Astrocyte of the hippocampus (primary cell): ENCODE data around the gene MGLL.

Experiments used
- DNase-seq: peaks from one replicate; pipeline ENCODE4 v3.0.0; 2011; ENCODE audit warnings: low read depth, low spot score

The MGLL gene

GRCh38 chr3:127835993-127836882 is 13.9 kb upstream of the MGLL start:
- DNase-seq, result peak; percentile 23

- no peak for DNase-seq
Observed at GRCh38 chr3:127834771-127835170, 12.5 kb upstream of the MGLL start.

DNA sequence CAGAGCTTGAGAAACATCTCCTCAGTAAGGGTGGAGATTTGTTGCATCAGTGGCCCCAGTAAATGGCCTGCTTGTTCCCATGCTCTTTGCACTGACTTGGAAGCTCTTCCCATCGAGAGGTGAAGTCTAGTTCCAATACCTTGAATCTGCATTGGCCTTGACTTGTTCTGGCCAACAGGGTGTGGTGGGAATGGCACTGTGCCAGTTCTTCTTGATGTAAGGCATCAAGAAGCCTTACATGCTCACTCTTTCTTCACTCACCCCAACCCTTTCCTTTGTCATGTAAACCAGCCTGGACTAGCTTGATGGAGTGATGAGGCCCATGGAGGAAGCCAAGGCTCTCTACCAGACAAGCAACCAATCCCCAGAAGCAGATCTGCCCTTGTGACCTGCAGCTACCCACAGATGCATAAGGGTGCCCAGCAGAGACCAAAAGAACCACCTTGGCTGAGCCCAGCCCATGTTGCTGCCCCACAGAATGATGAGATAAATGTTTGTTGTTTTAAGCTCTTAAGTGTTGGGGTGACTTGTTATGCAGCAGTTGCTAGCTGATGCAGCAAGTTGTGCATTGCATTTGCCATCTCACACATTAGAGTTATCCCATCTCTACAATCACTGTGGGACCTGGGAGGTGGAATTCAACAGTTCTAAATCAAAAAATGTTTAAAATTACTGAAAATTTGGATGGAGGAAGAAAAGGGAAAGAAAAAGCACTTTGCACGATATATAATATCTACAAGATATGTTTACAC is 11.1 kb upstream of the MGLL start:
- no peak for DNase-seq

DNA sequence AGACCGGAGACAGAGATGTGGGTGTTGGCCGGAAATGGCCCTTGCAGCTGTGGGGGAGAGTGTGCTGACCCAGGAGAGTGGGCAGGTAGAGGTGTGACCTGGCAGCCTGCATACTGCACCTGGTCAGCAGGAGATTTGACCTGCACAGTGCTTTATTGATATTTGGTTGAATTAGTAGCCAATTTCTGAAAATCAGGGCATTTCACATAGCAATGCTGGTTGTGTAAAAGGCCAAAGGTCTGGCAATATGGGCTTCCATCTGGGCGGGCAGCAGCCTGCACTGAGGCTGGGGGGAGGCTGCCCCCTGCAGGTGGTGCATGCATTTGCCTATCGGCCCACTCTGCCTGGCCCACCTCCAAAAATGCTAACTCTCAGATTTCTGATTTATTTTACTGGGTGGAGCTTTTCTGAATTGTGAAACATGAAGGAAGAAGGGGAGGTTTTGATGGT is 9.4 kb upstream of the MGLL start:
- DNase-seq, result no peak

- no peak for DNase-seq
Observed at GRCh38 chr3:127829537-127829936, 7.2 kb upstream of the MGLL start.

GRCh38 chr3:127827808-127828207 is 5.5 kb upstream of the MGLL start:
- DNase-seq, result no peak

DNA sequence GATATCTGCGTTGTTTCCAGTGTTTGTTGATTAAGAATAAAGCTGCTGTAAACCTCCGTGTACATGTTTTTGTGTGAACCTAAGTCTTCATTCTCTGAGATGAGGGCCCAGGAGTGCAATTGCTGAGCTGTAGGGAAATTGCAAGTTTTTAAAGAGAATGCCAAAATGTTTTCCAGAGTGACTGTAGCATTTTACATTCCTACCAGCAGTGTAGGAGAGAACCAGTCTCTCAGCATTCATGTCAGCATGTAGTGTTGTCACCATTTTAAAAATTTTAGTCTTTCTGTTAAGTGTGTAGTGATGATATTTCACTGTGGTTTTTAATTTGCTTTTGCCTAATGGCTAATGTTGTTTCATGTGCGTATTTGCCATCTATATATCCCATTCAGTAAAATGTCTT is 3.4 kb upstream of the MGLL start:
- DNase-seq, result no peak

GRCh38 chr3:127824151-127824825 is 2.0 kb upstream of the MGLL start:
- no peak for DNase-seq

GRCh38 chr3:127823426-127823857 is 1.1 kb upstream of the MGLL start:
- no peak for DNase-seq

- peak; percentile 53 for DNase-seq
Observed at GRCh38 chr3:127822682-127823425, 539 bp upstream of the MGLL start.

GRCh38 chr3:127821394-127821793 is 921 bp downstream of the MGLL start:
- DNase-seq, result no peak

- peak; percentile 41 for DNase-seq
Observed at GRCh38 chr3:127820826-127821313, 1.4 kb downstream of the MGLL start.

- DNase-seq, result no peak
Observed at GRCh38 chr3:127820221-127820825, 2.0 kb downstream of the MGLL start.

- no peak for DNase-seq
Observed at GRCh38 chr3:127819656-127820055, 2.7 kb downstream of the MGLL start.

- no peak for DNase-seq
Observed at GRCh38 chr3:127819086-127819485, 3.2 kb downstream of the MGLL start.

DNA sequence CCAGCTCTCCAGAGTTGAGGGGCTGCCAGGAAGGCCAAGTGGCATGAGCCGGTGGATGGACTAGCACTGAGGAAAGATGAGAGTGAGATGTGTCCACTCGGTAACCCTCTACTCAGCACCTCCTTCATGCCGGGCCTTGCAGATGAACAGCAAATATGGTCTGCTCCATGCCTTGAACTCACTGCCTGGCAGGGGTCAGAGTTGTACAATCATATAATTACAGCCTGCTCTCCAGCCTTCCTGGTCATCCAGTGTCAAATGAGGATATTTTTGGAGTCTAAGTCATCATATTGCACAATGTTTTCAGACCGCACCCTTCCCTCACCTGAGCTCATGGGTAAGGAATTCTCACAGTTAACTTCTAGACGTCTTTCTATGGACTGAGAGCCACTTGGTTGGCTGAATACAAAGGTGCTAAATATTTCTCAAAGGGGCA is 4.9 kb downstream of the MGLL start:
- peak; percentile 35 for DNase-seq

GRCh38 chr3:127816783-127817405 is 5.4 kb downstream of the MGLL start:
- no peak for DNase-seq

GRCh38 chr3:127815641-127816605 is 6.4 kb downstream of the MGLL start:
- DNase-seq, result no peak

DNA sequence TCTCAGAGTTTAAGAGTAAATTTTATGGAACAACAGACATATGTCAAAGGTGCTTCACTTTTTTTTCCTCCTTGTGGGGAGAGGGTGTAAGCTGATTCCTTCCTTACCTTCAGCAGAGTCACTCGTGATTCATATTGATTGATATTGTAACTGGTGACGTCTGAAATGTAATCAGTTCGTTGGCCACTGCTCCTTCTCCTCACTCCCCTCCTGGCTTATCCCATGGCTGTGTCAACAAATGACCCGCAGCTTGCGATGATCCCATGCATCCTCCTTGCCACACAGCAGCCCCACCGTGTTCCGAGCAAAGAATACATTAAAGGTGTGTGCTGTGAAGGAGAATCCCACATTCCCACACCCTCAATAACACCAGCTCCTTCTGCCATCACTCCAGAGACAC is 7.3 kb downstream of the MGLL start:
- DNase-seq, result no peak
